Measurements from ENCODE around the gene EPHA2. TPM values are rescaled to one million over a fixed set of nuclear protein-coding genes. Genes with fewer than 3 reads are reported as not detected.

Gene EPHA2
- total and polyA plus RNA-seq, 2 experiments from 2014 or later = 7.5 to 51.2 TPM

- ATAC-seq (no peak), DNase-seq (ENCODE audit: low spot score) (no peak)
- no peaks in the 10 kb centered on the region for H3K36me3 Mint-ChIP-seq (ENCODE audit: low read depth)
- Histone ChIP-seq H3K79me2 (replicated peaks; ENCODE audit: insufficient read depth) (no peaks in the 10 kb centered on the region), H3K27me3 (ENCODE audit: insufficient read depth) (no peaks in the 10 kb centered on the region), H2AFZ (no peak overlapping the region; the same call in 1 of the 2 replicates), H3K36me3 (ENCODE audit: insufficient read depth) (no peaks in the 10 kb centered on the region), H3K27ac (ENCODE audit: low read depth) (no peak overlapping the region), H3F3A (replicated peaks; ENCODE audit: low read depth) (peaks cover 4% of the 10 kb centered on the region; the same call in 1 of the 2 replicates), H3K4me2 (no peak overlapping the region), H3K4me1 (ENCODE audit: insufficient read depth) (peaks cover 9% of the 10 kb centered on the region; the same call in 1 of the 2 replicates), H3K9me2 (ENCODE audit: insufficient read depth) (no peaks in the 10 kb centered on the region), H4K20me1 (replicated peaks; ENCODE audit: insufficient read depth) (no peaks in the 10 kb centered on the region), H3K4me3 (no peak overlapping the region)
- H3K27ac Mint-ChIP-seq = no peak overlapping the region
- H3K4me3 Mint-ChIP-seq = no peak overlapping the region
- TF ChIP-seq CTCF (conservative IDR thresholded peaks at IDR 0.05; ENCODE audit: low read depth in 2 of 2) (0 out of 4 replicates have a peak, but pooled peaks of 1 of the 2 experiments have one; percentile 5), ZNF114 (CRISPR knock-in tag; IDR thresholded peaks at IDR 0.05) (no peak)
- H3K27me3 Mint-ChIP-seq (ENCODE audit: insufficient read depth, low read depth, poor library complexity) = peaks cover 13% of the 10 kb centered on the region
- peaks cover 13% of the 10 kb centered on the region for H3K4me1 Mint-ChIP-seq
- no peaks in the 10 kb centered on the region for H3K9me3 Mint-ChIP-seq
Observed at GRCh38 chr1:16184557-16185303, 28.9 kb upstream of the EPHA2 start.

GRCh38 chr1:16183765-16184556 lies 28.1 kb upstream of the EPHA2 start:
- H3K4me3 Mint-ChIP-seq = no peak overlapping the region; the same call in 2 of the 3 replicates
- Histone ChIP-seq H3K36me3 (ENCODE audit: insufficient read depth) (no peaks in the 10 kb centered on the region), H3K27me3 (ENCODE audit: insufficient read depth) (no peaks in the 10 kb centered on the region), H3K4me1 (ENCODE audit: insufficient read depth) (peaks cover 9% of the 10 kb centered on the region; the same call in 1 of the 2 replicates), H3K4me3 (no peak overlapping the region), H4K20me1 (replicated peaks; ENCODE audit: insufficient read depth) (no peaks in the 10 kb centered on the region), H3F3A (replicated peaks; ENCODE audit: low read depth) (peaks cover 4% of the 10 kb centered on the region; the same call in 1 of the 2 replicates), H3K27ac (ENCODE audit: low read depth) (no peak overlapping the region), H3K79me2 (replicated peaks; ENCODE audit: insufficient read depth) (no peaks in the 10 kb centered on the region), H2AFZ (no peak overlapping the region), H3K4me2 (no peak overlapping the region), H3K9me2 (ENCODE audit: insufficient read depth) (no peaks in the 10 kb centered on the region)
- DNase-seq (ENCODE audit: low spot score) (no peak), ATAC-seq (no peak)
- no peak overlapping the region for H3K27ac Mint-ChIP-seq
- peaks cover 13% of the 10 kb centered on the region for H3K27me3 Mint-ChIP-seq (ENCODE audit: insufficient read depth, low read depth, poor library complexity)
- no peaks in the 10 kb centered on the region for H3K36me3 Mint-ChIP-seq (ENCODE audit: low read depth)
- H3K4me1 Mint-ChIP-seq = peaks cover 13% of the 10 kb centered on the region
- no peaks in the 10 kb centered on the region for H3K9me3 Mint-ChIP-seq
- TF ChIP-seq JUNB (IDR thresholded peaks at IDR 0.05; ENCODE audit: unreplicated experiment) (no peak), CTCF (conservative IDR thresholded peaks at IDR 0.05; ENCODE audit: low read depth in 2 of 2) (no peak), NANOG (IDR thresholded peaks at IDR 0.05; ENCODE audit: borderline replicate concordance) (no peak), POLR2AphosphoS5 (IDR thresholded peaks at IDR 0.05; ENCODE audit: low read depth) (no peak), REST (IDR thresholded peaks at IDR 0.05; ENCODE audit: unreplicated experiment) (no peak), STAT1 (IDR thresholded peaks at IDR 0.05; ENCODE audit: unreplicated experiment) (no peak), EZH2phosphoT487 (IDR thresholded peaks at IDR 0.05; ENCODE audit: unreplicated experiment) (no peak), ZNF114 (CRISPR knock-in tag; IDR thresholded peaks at IDR 0.05) (no peak), EZH2 (IDR thresholded peaks at IDR 0.05; ENCODE audit: low read depth, unreplicated experiment) (no peak), ZNF331 (CRISPR knock-in tag; IDR thresholded peaks at IDR 0.05; ENCODE audit: low read depth) (no peak), CREB1 (CRISPR knock-in tag; IDR thresholded peaks at IDR 0.05; ENCODE audit: low read depth) (no peak)
- TF ChIP-seq, protein P1, sequence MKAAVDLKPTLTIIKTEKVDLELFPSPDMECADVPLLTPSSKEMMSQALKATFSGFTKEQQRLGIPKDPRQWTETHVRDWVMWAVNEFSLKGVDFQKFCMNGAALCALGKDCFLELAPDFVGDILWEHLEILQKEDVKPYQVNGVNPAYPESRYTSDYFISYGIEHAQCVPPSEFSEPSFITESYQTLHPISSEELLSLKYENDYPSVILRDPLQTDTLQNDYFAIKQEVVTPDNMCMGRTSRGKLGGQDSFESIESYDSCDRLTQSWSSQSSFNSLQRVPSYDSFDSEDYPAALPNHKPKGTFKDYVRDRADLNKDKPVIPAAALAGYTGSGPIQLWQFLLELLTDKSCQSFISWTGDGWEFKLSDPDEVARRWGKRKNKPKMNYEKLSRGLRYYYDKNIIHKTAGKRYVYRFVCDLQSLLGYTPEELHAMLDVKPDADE (IDR thresholded peaks at IDR 0.05) = no peak

Data from GM23338 (cell line).